Loucy (cell line): ENCODE data around the gene ADTRP.

Experiments
- H2AFZ ChIP-seq: fragments of 200-600 bp; sonication (generic); 2 replicates; pipeline ENCODE4 v1.6.0; 2016; ENCODE audit warnings: antibody characterized with exemption, mild to moderate bottlenecking, low read length, moderate library complexity
- H3F3A ChIP-seq: fragments of 200-600 bp; 2 replicates; pipeline ENCODE4 v1.6.0; 2016; ENCODE audit warnings: antibody characterized with exemption, low read depth, mild to moderate bottlenecking
- H3K27me3 ChIP-seq: fragments of 200-600 bp; sonication (generic); 2 replicates; pipeline ENCODE4 v1.6.1; 2014; ENCODE audit warnings: low read length, mild to moderate bottlenecking; ENCODE audit not compliant: insufficient read depth, poor library complexity, severe bottlenecking
- H3K36me3 ChIP-seq: fragments of 200-600 bp; sonication (generic); 2 replicates; pipeline ENCODE4 v1.6.1; 2016; ENCODE audit warnings: low read length; ENCODE audit not compliant: insufficient read depth
- H3K4me1 ChIP-seq: fragments of 200-600 bp; sonication (generic); 2 replicates; pipeline ENCODE4 v1.5.1; 2014; ENCODE audit warnings: low read length, mild to moderate bottlenecking; ENCODE audit not compliant: insufficient read depth, poor library complexity, severe bottlenecking
- H3K4me2 ChIP-seq: fragments of 200-600 bp; sonication (generic); 2 replicates; pipeline ENCODE4 v1.6.0; 2014; ENCODE audit warnings: antibody characterized with exemption, low read length, low read depth, mild to moderate bottlenecking; ENCODE audit not compliant: poor library complexity, severe bottlenecking
- H3K4me3 ChIP-seq: fragments of 200-600 bp; sonication (generic); 2 replicates; pipeline ENCODE4 v1.5.1; 2014; ENCODE audit warnings: low read length, mild to moderate bottlenecking, mixed read lengths; ENCODE audit not compliant: poor library complexity, severe bottlenecking
- H3K79me2 ChIP-seq: fragments of 200-600 bp; sonication (generic); 2 replicates; pipeline ENCODE4 v1.6.1; 2014; ENCODE audit warnings: low read length; ENCODE audit not compliant: insufficient read depth
- H3K9ac ChIP-seq: fragments of 200-600 bp; sonication (generic); 2 replicates; pipeline ENCODE4 v1.6.0; 2014; ENCODE audit warnings: mild to moderate bottlenecking, low read depth, low read length, moderate library complexity; ENCODE audit not compliant: poor library complexity, severe bottlenecking
- H3K9me2 ChIP-seq: fragments of 200-600 bp; sonication (generic); replicated peaks from 2 replicates; pipeline ENCODE4 v1.6.1; 2016; ENCODE audit warnings: low read depth, low read length, mixed read lengths
- H3K9me3 ChIP-seq: fragments of 200-600 bp; sonication (generic); 2 replicates; pipeline ENCODE4 v1.6.1; 2014; ENCODE audit warnings: mild to moderate bottlenecking, antibody characterized with exemption, low read length, low read depth; ENCODE audit not compliant: insufficient read depth
- H4K20me1 ChIP-seq: fragments of 200-600 bp; sonication (generic); 2 replicates; pipeline ENCODE4 v1.6.0; 2014; ENCODE audit warnings: antibody characterized with exemption, low read length, mild to moderate bottlenecking; ENCODE audit not compliant: insufficient read depth, poor library complexity, severe bottlenecking
- CTCF ChIP-seq: fragments of 200-600 bp; sonication (generic); conservative IDR thresholded peaks from 2 replicates; pipeline ENCODE4 v1.5.1; 2014; ENCODE audit warnings: mild to moderate bottlenecking, antibody characterized with exemption, low read length
- EZH2phosphoT487 ChIP-seq: fragments of 200-600 bp; IDR thresholded peaks from 2 replicates; pipeline ENCODE4 v1.6.1; 2018; ENCODE audit warnings: antibody characterized with exemption, mild to moderate bottlenecking, moderate library complexity, borderline replicate concordance

Gene ADTRP

GRCh38 chr6:11766043-11766442 is 12.6 kb downstream of the ADTRP start:
- H3K27me3 ChIP-seq, result no peaks in the 10 kb centered on the region
- no peaks in the 10 kb centered on the region for H3K9me3 ChIP-seq
- H3K9ac ChIP-seq, result no peak overlapping the region
- TF ChIP-seq CTCF, result no peak; the same call in 1 of the 2 replicates
- H2AFZ ChIP-seq, result no peak overlapping the region
- no peaks in the 10 kb centered on the region for H3F3A ChIP-seq
- peaks cover 8% of the 10 kb centered on the region for H3K4me1 ChIP-seq
- H3K79me2 ChIP-seq, result no peaks in the 10 kb centered on the region
- no peaks in the 10 kb centered on the region for H3K36me3 ChIP-seq
- no peak overlapping the region for H3K4me3 ChIP-seq
- H3K9me2 ChIP-seq, result no peaks in the 10 kb centered on the region
- no peak overlapping the region for H3K4me2 ChIP-seq
- no peaks in the 10 kb centered on the region for H4K20me1 ChIP-seq

- Histone ChIP-seq H3K4me2 (no peak overlapping the region), H3K9me2 (no peaks in the 10 kb centered on the region), H3K27me3 (no peaks in the 10 kb centered on the region), H2AFZ (no peak overlapping the region), H4K20me1 (no peaks in the 10 kb centered on the region), H3K9me3 (no peaks in the 10 kb centered on the region), H3K79me2 (no peaks in the 10 kb centered on the region), H3F3A (no peaks in the 10 kb centered on the region), H3K36me3 (no peaks in the 10 kb centered on the region), H3K9ac (no peak overlapping the region), H3K4me1 (peaks cover 3% of the 10 kb centered on the region), H3K4me3 (no peak overlapping the region)
- no peak for TF ChIP-seq CTCF
- no peak for TF ChIP-seq EZH2phosphoT487
Observed at GRCh38 chr6:11764250-11764604, 14.4 kb downstream of the ADTRP start.

GRCh38 chr6:11763460-11764249 is 14.9 kb downstream of the ADTRP start:
- Histone ChIP-seq H4K20me1 (no peaks in the 10 kb centered on the region), H3K4me1 (no peaks in the 10 kb centered on the region), H3F3A (no peaks in the 10 kb centered on the region), H3K9me2 (no peaks in the 10 kb centered on the region), H3K4me2 (no peak overlapping the region), H3K79me2 (no peaks in the 10 kb centered on the region), H2AFZ (no peak overlapping the region), H3K9me3 (no peaks in the 10 kb centered on the region), H3K36me3 (no peaks in the 10 kb centered on the region), H3K4me3 (no peak overlapping the region), H3K27me3 (no peaks in the 10 kb centered on the region), H3K9ac (no peak overlapping the region)
- TF ChIP-seq EZH2phosphoT487, result no peak
- TF ChIP-seq CTCF, result no peak
